Stimulated activated CD4-positive, alpha-beta T cell treated with anti-CD3 and anti-CD28 coated beads, Interleukin-2, amount 100 ng/mL, for 24 hours (primary cell): ENCODE data around the gene KANSL3.
"Not testable (repeated sequence)": the region's sequence is repeated elsewhere in the genome, so short reads cannot be mapped to it uniquely, and the experiment has no call there.

Experiments used
- DNase-seq, 2 donors: peaks; one replicate each; pipeline ENCODE4 v3.0.0-alpha.2; 2020

The KANSL3 gene

GRCh38 chr2:96602330-96602823 is 35.7 kb downstream of the KANSL3 start:
- no peak for DNase-seq

DNA sequence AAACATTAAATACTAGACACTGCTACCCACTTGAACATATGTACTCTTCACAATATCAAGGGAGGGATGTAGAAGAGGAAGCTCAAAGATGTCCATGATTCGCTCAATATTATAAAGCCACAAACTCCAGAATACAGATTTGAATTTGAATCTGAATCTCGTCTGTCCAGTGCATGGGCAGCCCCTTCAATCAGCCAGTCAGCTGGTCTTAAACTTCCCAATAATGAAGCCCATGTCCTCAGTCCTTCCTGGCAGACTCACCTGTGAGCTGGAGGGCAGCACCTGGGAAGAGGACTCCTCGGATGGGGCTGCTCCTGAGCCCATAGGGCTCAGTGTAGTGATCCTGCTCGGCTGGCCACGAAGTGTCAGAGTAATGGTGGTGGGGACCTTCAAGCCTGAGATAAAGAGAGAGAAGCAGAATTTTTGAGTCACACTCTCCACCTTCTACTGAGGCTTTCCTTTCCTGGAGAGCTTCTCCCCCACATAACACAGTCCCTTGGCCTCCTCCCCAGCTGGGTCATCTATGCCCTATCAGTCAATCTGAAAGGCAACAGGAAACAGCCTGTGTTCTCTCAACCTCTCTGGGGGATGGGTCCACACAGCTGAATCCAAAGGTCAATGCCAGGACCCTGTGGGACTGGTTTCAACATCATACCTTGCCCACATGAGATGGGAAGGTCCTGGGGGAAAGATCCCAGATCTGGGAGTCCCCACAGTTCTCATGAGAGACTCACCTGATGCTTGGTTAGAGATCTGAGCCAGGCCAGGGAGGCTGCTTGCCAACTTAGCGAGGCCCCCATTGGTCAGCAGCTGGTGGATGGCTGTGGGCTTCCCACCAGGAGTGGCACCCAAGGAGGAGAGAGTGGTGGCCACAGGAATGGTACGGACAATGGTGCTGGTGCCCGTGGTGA is 36.5 kb downstream of the KANSL3 start:
- DNase-seq: no peak

- no peak for DNase-seq
Measured at GRCh38 chr2:96599941-96600340, 38.2 kb downstream of the KANSL3 start.

GRCh38 chr2:96596596-96596995 is 41.5 kb downstream of the KANSL3 start:
- DNase-seq: no peak

- DNase-seq: no peak
Measured at GRCh38 chr2:96594691-96595152, 43.4 kb downstream of the KANSL3 start.

GRCh38 chr2:96594282-96594681 is 43.8 kb downstream of the KANSL3 start:
- no peak for DNase-seq

- DNase-seq: no peak
Measured at GRCh38 chr2:96591494-96591893, 46.6 kb downstream of the KANSL3 start.

DNA sequence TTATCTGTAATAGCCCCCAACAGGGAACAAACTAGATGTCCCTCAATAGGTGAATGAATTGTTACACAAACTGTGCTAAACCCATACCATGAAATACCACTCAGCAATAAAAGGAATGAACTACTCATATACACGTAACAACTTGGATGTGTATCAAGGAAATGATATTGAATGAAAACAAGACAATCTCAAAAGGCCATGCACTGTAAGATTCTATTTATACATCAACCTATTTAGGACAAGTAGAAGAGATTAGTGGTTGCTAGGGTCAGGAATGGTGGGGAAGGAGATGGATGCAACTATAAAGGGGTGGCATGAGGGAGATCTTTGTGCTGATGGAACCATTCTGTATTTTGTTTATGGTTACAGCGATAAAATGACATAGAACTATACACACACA is 47.1 kb downstream of the KANSL3 start:
- DNase-seq: no peak

- no peak for DNase-seq
Measured at GRCh38 chr2:96587843-96588242, 50.3 kb downstream of the KANSL3 start.

GRCh38 chr2:96584017-96584416 is 54.1 kb downstream of the KANSL3 start:
- DNase-seq: no peak

DNA sequence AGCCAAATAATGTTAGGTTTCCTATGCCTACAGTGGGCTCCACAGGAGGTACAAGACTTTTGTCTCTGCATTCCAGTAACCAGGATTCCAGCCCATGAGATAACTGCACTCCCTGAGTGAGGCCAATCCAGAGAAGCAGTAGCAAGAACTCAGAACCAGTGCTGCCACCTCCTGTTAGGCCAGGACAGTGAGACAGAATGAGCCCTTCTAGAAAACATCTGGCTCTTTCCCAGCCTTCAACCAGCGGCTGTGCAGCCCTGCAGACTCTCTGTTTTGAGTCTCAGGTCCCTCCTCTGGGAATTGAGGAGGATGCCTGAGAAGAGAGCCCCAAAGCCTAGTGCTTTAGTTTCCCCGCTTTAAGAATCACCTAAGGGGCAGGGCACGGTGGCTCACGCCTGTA is 57.3 kb downstream of the KANSL3 start:
- DNase-seq: no peak

DNA sequence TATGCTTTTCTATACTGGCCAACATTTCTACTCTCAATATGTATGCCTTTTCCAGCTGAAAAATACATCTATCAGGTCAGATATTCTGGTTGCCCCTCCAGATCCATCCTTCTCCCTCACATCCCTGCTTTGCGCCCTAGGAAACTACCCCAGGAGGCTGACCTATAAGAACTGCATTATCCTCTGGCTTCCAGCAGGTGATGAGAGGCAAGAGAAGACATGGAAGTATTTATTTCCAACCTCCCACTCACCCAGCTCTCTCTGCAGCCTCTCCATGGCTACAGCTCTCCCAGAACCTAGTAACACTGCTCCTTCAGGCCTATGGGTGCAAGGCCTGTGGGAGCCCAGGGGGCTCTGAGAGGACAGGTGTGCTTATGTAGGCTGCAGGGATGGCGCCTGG is 58.7 kb downstream of the KANSL3 start:
- DNase-seq: no peak

- no peak for DNase-seq
Measured at GRCh38 chr2:96578731-96579130, 59.4 kb downstream of the KANSL3 start.

DNA sequence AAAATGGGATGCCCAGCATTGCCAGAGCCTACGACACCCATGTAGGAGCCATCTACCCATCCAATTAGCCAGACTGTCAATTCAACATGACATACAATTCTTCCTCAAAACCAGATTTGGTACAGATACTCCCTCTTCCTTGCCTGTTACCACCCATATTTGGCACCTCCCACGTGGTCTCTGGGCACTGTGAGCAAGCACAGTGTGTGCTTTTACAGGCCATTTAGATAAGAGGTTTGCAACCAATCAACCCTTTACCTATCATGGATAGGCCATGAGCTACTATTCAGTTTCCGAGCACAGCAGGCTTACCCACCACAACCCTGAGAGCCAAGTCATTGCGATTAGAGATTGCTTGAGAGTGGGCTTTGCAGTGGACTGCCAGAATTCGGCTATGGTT is 60.6 kb downstream of the KANSL3 start:
- no peak for DNase-seq

DNA sequence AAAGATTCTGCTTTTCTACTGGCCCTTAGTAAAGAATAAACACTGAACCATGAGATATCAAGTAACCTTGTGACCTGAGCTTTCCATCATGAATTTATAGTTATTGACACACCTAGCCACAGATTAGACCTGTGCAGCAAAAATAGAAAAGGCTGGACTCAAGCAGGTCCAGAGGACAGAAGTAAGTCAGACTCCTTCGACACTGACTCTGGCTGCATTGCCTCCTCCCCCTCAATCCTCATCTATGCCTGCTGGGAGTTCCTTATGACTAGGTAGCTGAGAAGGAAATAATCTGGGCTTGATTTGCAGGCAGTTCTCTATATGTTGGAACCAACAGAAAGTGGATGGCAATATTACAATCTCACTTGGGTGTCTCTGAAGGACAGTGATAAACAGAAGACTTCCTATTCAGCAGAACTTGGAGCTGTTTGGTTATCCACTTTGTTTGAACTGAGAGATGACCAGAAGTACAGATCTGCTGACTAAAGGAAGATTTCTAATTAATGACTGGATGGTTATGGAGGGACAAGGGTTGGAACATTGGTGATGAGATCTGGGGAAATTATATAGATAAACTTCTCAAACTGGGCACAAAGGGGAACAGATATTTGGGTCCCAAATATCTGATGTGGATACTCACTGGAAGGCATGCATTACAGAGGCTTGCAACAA is 62.2 kb downstream of the KANSL3 start:
- DNase-seq: no peak

DNA sequence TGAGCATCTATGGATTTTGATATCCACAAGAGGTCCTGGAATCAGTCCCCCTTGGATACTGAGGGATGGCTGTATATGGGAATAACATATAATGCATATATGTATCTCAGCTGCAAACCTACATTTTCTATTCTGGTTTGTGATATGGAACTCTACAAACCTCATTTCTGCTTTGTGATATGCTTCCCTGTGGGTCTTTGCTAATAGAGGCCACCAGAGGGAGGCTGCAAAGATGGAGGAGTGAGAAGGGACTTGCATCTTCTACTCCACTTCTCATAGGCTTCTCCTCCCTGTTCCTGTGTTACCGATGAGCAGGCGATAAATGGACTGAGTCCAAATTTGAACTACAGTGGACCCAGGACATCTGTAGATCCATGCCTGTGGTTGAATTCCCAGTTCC is 63.7 kb downstream of the KANSL3 start:
- no peak for DNase-seq

DNA sequence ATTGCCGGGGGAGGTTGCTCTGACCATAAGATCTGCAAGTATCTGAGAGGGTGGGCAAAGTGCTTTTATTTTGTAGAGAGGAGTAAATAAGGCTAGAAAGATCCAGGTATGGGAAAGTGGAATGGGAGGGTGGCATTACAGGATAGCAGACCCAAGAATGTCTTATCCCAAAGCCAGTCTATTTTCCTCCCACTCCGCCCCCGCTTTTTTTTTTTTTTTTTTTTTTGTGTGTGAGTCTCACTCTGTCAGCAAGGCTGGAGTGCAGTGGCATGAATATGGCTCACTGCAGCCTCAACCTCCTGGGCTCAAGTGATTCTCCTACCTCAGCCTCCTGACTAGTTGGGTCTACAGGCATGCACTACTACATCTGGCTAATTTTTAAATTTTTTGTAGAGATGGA is 70.0 kb downstream of the KANSL3 start:
- no peak for DNase-seq

DNA sequence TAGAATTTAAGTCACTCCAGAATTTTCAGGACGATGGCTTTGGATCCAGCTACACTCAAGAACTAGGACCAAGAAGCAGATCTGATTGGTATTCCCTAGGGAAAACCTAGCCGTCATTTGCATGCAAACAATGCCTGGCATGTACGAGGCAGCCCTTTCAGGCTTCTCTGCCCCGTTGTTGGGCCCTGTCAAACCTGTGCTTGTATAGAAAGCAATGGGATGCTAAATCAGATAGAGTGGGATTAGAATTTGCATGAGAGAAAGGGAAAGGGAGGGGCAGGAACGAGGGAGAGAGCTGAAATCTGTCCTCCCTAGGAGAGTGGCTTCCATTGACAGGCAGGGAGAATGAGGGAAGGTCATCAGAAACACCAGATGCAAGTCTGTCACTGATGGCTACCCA is 73.0 kb downstream of the KANSL3 start:
- no peak for DNase-seq

DNA sequence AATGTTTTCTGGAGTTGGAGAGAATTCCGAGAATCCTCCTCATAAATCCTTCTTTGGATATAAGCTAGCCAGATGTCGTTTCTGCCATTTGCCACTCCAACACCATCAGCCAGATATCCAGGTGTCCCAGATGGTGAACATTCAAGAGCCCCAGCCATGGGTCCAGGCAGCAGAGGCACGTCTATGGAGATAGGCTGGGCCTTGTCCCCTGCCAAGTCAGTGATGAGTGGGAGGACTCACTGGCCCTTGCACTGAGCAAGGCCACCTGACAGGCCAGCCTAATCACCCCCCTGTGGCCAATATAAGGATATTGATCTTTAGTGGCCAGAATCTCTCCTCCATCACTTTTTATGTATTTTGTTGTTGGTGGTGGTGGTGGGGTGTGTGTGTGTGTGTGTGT is 73.5 kb downstream of the KANSL3 start:
- DNase-seq: no peak

- no peak for DNase-seq
Measured at GRCh38 chr2:96564026-96564425, 74.1 kb downstream of the KANSL3 start.

DNA sequence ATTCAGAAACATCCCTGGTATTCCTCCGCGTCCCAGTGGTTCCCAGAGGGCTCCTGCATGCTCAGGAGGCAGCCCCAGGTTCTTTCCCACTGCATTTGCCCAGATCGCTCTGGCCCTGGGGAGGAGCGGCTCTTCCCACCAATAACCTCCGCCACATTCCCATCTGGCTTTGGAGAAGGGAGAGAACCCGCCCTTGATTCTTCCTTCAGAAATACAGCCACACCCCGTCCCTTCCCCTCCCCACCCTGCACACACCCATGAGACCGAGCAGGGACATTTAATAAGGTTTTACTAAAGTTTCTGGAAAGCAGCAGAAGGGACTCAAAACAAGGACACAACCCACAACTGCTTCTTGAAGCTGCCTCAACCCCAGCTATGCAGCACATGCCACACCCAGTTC is 79.6 kb downstream of the KANSL3 start:
- DNase-seq: no peak

- DNase-seq: no peak
Measured at GRCh38 chr2:96558061-96558460, 80.1 kb downstream of the KANSL3 start.

- not testable (repeated sequence) for DNase-seq
Measured at GRCh38 chr2:96557421-96557820, 80.7 kb downstream of the KANSL3 start.
